Stimulated activated naive CD8-positive, alpha-beta T cell treated with anti-CD3 and anti-CD28 coated beads, Interleukin-15, Interleukin-2, amounts not matched to agents 100 ng/mL and 50 ng/mL, for 24 hours (primary cell): ENCODE measurements around the gene AUH.
A peak's percentile ranks its signal among the peaks of the same experiment; 100 is the strongest.

Experiments
- H3K27ac Mint-ChIP-seq: one replicate; pipeline ENCODE4 v1.8.0; 2021; ENCODE audit warnings: mild to moderate bottlenecking, mixed read lengths
- H3K27me3 Mint-ChIP-seq: one replicate; pipeline ENCODE4 v1.8.0; 2021; ENCODE audit warnings: mixed read lengths
- H3K36me3 Mint-ChIP-seq: one replicate; pipeline ENCODE4 v1.8.0; 2021; ENCODE audit warnings: low read depth, mixed read lengths
- H3K4me1 Mint-ChIP-seq: one replicate; pipeline ENCODE4 v1.8.0; 2021; ENCODE audit warnings: low read depth, mixed read lengths
- H3K4me3 Mint-ChIP-seq: one replicate; pipeline ENCODE4 v1.8.0; 2021; ENCODE audit warnings: mild to moderate bottlenecking, mixed read lengths
- H3K9me3 Mint-ChIP-seq: one replicate; pipeline ENCODE4 v1.8.0; 2021; ENCODE audit warnings: mixed read lengths

AUH gene

DNA sequence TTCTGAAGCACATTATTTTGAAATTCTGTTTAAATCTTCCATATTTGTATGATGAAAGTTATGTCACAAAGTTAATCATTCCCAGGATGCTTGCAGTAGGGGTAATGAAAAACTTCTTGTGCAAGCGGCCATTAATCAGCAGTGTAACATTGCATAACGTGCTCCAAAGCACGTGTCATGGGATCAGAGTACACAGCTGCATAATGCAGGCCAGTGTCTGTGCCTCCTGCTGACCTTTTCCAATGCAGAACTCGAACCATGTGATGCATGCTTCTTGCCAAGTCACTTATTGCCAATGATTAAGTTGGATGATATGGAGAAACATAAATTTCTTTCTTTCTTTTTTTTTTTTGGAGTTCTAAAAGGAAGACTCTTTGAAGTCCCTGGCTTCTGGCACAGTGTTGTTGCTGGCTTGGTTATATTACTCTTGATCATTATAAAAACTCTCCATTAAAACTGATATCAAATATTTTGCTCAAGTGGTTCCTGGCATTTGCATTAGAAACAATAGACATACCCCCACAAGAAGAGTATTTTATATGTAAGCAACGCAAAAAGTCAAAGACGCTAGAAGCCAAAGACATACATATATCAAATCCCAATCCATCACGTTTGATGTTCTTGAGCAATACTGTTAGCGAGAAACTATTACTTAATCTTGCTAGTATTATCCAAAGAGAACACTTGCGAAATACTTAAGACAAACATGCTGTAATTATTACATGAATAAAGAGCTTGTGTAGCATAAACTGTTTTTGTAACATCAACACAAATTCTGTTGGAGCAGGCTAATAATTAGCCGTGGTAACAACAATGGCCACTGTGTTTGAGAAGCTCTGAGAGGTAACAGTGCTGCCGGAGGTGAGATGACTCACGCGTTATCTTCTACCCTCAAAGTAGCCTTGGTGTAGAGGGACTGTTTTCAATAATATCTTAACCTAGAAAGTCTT lies 164.2 kb downstream of the AUH start:
- H3K4me1 Mint-ChIP-seq: peaks cover 87% of the 10 kb centered on the region
- no peak overlapping the region for H3K4me3 Mint-ChIP-seq
- H3K9me3 Mint-ChIP-seq: peaks cover 8% of the 10 kb centered on the region
- H3K27ac Mint-ChIP-seq: no peak overlapping the region
- H3K36me3 Mint-ChIP-seq: peaks cover 37% of the 10 kb centered on the region
- no peaks in the 10 kb centered on the region for H3K27me3 Mint-ChIP-seq

DNA sequence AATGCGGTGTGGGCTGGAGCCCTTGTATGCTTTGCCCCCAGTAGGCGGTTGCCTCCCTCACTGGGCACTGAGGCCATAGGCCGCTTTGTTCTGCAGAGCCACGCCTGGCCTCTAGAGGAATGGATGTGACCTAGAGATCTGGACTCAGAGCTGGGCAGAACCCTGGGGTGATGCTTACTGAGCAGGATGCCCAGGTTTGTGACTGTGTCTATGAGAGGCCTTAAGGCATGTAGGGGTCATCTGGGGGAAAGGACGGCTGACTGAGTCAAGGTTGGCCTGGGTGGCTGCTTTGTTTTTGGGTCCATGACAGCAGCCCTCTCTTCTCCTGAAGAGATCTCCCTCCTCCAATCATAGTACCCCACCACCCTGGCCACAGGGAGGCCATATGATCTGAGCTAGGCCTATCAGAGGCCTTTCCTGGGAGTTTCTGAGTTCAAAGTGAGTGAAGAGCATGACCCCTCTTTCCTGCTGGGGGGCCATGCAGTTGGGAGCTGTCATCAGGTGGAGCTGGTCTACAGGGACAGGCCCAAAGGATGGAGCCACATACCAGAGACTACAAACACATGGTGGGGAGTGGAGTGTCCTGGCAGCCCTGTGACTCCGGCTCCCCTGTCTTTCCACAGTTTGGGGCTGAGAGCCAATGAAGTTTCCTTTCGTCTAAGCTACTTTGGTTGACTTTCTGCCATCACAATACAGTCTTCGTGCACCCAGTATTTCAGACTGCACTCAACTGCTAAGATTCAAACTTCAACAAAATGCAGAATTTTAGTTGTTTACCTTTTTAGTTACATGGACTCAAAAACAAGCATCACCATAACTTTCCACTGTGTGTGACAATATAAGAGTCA lies 165.4 kb downstream of the AUH start:
- no peaks in the 10 kb centered on the region for H3K27me3 Mint-ChIP-seq
- peak overlapping the region; percentile 21 for H3K27ac Mint-ChIP-seq
- no peak overlapping the region for H3K4me3 Mint-ChIP-seq
- peaks cover 3% of the 10 kb centered on the region for H3K9me3 Mint-ChIP-seq
- peaks cover 35% of the 10 kb centered on the region for H3K36me3 Mint-ChIP-seq
- H3K4me1 Mint-ChIP-seq: peaks cover 98% of the 10 kb centered on the region

GRCh38 chr9:91195372-91196012 lies 166.2 kb downstream of the AUH start:
- Mint-ChIP-seq H3K4me3 (peak overlapping the region; percentile 76), H3K36me3 (peaks cover 27% of the 10 kb centered on the region), H3K27ac (peak overlapping the region; percentile 99), H3K27me3 (no peaks in the 10 kb centered on the region), H3K4me1 (peaks cover 95% of the 10 kb centered on the region), H3K9me3 (no peaks in the 10 kb centered on the region)

DNA sequence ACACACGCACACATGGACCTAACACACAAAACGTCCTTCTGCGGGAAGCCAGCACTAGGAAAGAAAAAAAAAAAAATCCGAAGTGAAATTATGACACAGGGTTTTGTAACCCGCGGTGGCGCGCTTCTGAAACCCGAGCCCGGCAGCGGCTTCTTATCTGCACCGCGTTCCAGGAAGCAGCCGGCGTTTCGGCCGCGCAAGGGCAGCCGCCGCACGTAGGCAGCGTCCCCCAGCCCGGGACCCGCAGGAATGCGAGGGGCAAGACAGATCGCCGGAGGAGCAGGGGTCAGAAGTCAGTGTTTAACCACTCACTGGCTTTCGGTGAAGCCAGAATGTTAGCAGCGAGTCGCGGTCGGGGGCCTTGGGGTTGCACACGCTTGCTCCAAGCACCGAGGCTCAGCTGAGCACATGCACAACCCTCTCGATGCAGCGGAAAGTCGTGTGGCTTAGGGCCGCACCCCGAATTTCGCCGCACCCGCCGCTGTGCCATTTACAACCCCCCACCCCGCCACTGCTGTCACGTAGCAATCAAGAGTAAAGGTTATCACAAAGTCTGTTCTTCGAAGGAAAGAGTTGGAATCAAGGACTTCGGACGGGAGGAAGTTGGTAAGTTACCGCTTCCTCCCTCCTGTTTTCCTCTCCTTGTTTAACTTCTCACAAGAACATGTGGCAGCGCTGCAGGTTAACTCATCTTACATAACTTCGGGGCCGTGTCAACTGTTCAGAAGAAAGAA lies 167.9 kb downstream of the AUH start:
- no peaks in the 10 kb centered on the region for H3K27me3 Mint-ChIP-seq
- H3K36me3 Mint-ChIP-seq: peaks cover 24% of the 10 kb centered on the region
- peak overlapping the region; percentile 99 for H3K27ac Mint-ChIP-seq
- peaks cover 87% of the 10 kb centered on the region for H3K4me1 Mint-ChIP-seq
- H3K4me3 Mint-ChIP-seq: peak overlapping the region; percentile 76
- peaks cover 9% of the 10 kb centered on the region for H3K9me3 Mint-ChIP-seq

DNA sequence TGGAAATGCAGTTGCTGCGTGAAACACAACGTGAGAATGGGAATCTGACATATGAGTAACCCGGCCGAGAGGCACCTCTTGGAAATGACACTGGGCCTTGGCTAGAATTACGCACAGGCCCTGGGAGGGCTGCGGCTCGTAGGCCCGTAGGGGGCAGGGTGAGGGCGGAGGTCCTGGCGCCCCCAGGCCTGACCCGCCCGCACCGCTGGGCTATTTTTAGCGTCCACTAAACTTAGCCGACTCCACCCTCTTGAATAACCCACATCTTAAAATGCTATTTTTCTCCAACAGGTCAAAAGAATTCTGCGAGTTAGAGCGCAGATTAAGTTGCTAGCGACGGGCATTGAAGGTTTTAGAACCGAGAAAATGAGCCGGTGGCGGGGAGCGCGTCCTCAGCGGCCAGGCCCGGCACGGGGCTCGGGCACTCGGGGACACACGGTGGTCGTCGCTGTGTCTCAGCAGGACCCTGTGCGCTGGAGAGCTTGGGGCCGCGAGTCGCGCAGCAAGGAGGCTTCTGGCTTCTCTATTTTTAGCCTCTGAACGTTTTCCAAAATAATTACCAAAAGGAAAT lies 168.5 kb downstream of the AUH start:
- Mint-ChIP-seq H3K27me3 (no peaks in the 10 kb centered on the region), H3K27ac (peak overlapping the region; percentile 99), H3K9me3 (peaks cover 16% of the 10 kb centered on the region), H3K4me3 (peak overlapping the region; percentile 76), H3K4me1 (peaks cover 80% of the 10 kb centered on the region), H3K36me3 (peaks cover 28% of the 10 kb centered on the region)

DNA sequence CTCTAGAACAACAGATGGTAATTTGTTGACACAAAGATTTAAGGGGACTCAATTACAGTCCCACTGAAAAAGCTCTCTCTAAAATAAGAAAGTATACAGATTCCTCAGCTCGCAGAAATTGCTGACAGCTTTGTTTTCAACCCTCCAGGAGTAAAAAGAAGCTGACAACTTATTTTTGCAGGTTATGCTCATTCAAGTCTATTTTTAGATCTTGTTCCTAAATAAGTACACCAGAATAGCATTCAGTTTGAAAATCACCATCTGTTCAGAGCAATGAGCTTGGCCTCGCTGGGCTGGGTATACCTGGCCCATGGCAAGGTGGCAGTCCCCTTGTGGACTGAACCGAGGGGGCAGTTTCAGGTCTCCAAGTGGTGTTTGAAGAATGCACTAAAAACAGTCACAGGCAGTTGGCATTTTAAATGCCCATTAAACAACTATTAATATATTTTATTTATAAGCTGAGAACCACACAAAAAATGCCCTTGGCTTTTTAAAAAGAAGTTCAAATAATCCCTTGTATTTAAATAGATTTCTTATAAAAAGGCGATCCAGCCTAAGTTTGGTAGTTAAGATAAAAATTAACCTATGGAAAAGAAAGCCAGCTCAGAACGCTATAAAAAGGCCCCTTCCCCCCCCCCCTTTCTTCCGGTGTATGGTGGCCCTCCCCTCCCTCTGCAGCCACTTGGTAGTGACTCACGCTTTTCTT lies 169.2 kb downstream of the AUH start:
- Mint-ChIP-seq H3K9me3 (peaks cover 18% of the 10 kb centered on the region), H3K36me3 (peaks cover 28% of the 10 kb centered on the region), H3K4me1 (peaks cover 75% of the 10 kb centered on the region), H3K27me3 (no peaks in the 10 kb centered on the region), H3K27ac (peak overlapping the region; percentile 99), H3K4me3 (peak overlapping the region; percentile 76)

- Mint-ChIP-seq H3K27ac (peak overlapping the region; percentile 99), H3K36me3 (peaks cover 27% of the 10 kb centered on the region), H3K4me3 (peak overlapping the region; percentile 69), H3K4me1 (peaks cover 75% of the 10 kb centered on the region), H3K27me3 (no peaks in the 10 kb centered on the region), H3K9me3 (peaks cover 18% of the 10 kb centered on the region)
Observed at GRCh38 chr9:91191411-91192380, 170.0 kb downstream of the AUH start.

GRCh38 chr9:91190062-91190461 lies 171.7 kb downstream of the AUH start:
- Mint-ChIP-seq H3K36me3 (peaks cover 20% of the 10 kb centered on the region), H3K27me3 (no peaks in the 10 kb centered on the region), H3K4me3 (no peak overlapping the region), H3K4me1 (peaks cover 66% of the 10 kb centered on the region), H3K9me3 (peaks cover 18% of the 10 kb centered on the region), H3K27ac (peak overlapping the region; percentile 99)

DNA sequence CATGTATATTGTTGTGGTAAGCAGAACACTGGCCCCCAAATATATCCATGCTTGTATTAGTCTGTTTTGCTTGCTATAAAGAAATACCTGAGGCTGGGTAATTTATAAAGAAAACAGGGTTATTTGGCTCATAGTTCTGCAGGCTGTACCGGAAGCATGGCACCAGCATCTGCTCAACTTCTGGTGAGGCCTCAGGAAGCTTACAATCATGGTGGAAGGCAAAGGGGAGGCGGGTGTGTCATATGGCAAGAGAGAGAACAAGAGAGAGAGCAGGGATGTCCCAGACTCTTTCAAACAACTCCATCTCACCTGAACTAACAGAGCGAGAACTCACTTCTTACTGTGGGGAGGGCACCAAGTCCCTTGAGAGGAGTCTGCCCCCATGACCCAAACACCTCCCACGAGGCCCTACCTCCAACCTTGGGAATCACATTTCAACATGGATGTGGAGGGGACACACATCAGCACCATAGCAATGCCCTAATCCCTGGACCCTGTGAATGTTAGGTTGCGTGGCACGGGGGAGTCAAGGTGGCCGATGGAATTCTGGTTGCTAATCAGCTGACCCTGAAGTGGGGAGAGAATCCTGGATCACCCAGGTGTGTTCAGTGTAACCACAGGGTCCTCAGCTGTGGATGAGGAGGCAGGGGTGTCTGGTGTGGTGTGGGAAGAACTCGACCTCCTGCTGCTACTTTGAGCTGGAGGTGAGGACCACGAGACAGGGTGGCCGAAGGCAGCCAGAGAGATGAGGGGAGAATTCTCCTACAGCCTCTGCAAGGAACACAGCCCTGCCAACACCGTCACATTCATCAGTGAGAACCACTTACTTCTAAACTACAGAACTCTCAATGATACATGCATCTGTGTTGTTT lies 172.8 kb downstream of the AUH start:
- Mint-ChIP-seq H3K36me3 (peaks cover 20% of the 10 kb centered on the region), H3K9me3 (peaks cover 18% of the 10 kb centered on the region), H3K4me1 (peaks cover 55% of the 10 kb centered on the region), H3K27me3 (no peaks in the 10 kb centered on the region), H3K27ac (peak overlapping the region; percentile 31), H3K4me3 (no peak overlapping the region)

- Mint-ChIP-seq H3K36me3 (peaks cover 20% of the 10 kb centered on the region), H3K4me3 (no peak overlapping the region), H3K4me1 (peaks cover 45% of the 10 kb centered on the region), H3K27ac (no peak overlapping the region), H3K27me3 (no peaks in the 10 kb centered on the region), H3K9me3 (peaks cover 18% of the 10 kb centered on the region)
Observed at GRCh38 chr9:91187965-91188344, 173.8 kb downstream of the AUH start.

- Mint-ChIP-seq H3K36me3 (peaks cover 20% of the 10 kb centered on the region), H3K27ac (peak overlapping the region; percentile 83), H3K9me3 (peaks cover 18% of the 10 kb centered on the region), H3K4me3 (no peak overlapping the region), H3K27me3 (no peaks in the 10 kb centered on the region), H3K4me1 (peaks cover 43% of the 10 kb centered on the region)
Observed at GRCh38 chr9:91187311-91187964, 174.3 kb downstream of the AUH start.
